ENCODE results near the gene ALG14. TPM values are rescaled to one million over a fixed set of nuclear protein-coding genes. Genes with fewer than 3 reads are reported as not detected.

Gene ALG14
- total and polyA plus RNA-seq, 2 of the 4 experiments (the other 2 are of a cell fraction), result 1.7 to 2.0 TPM

DNA sequence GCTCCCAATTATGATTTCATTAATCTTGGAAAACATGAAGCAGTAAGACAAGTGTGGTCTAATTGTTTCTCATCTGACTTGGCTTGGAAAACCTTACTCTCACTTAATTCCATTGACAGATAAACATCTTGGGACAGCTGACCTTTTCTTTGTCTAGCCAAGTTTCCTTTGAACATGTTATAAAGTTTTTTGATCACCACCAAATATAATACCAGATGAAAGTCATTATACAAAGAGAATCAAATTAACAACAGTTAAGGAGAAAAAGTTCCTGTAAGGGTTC is 50.2 kb downstream of the ALG14 start:
- peak overlapping the region; percentile 93 for H2BK5ac ChIP-seq (ENCODE audit: low read depth, low read length, poor library complexity, severe bottlenecking)
- H2BK20ac ChIP-seq (ENCODE audit: low read depth, low read length), result peak overlapping the region; percentile 90
- CTCF ChIA-PET, result interaction anchor here (0.5 to 1.5 kb wide), 3 partner anchors 19 to 100 kb away, joined by 3 to 4 read pairs (median 3); no protein-coding TSS in a partner anchor
- H2AK9ac ChIP-seq (replicated peaks; ENCODE audit: low read depth, low read length, poor library complexity), result no peak overlapping the region
- no peak overlapping the region for H2AFZ ChIP-seq (replicated peaks; ENCODE audit: low read length, poor library complexity)
- peak overlapping the region; percentile 83 for H3K23ac ChIP-seq (ENCODE audit: low read depth, low read length)
- H4K5ac ChIP-seq (ENCODE audit: low read depth, low read length), result peak overlapping the region; percentile 70
- peaks cover 5% of the 10 kb centered on the region for H3K9me1 ChIP-seq (ENCODE audit: insufficient read depth, low read length)
- H2BK120ac ChIP-seq (ENCODE audit: low read depth, low read length), result peak overlapping the region; percentile 75
- H3K56ac ChIP-seq (ENCODE audit: extremely low read depth, insufficient read depth, low read length), result peak overlapping the region; percentile 50; the same call in 1 of the 2 replicates
- no peak overlapping the region for H3K4me3 ChIP-seq (ENCODE audit: insufficient read depth, low read depth, low read length)
- peak overlapping the region; percentile 69; the same call in 2 of the 3 replicates for H2BK15ac ChIP-seq (ENCODE audit: low read depth, low read length)
- peaks cover 5 to 23% of the 10 kb centered on the region in 2 experiments; a peak in 3 of 4 replicates for H3K79me1 ChIP-seq (ENCODE audit: low read depth in 1 of 2, low read length in 2 of 2)
- ATAC-seq (ENCODE audit: low read depth), result no peak
- intact Hi-C loops (cut with micrococcal nuclease), result no loop called here
- H4K8ac ChIP-seq (ENCODE audit: low read depth in 2 of 2, low read length in 2 of 2), result peak overlapping the region; percentile 25 to 85; a peak in 3 of 4 replicates
- TF ChIP-seq SMC3 (IDR thresholded peaks at IDR 0.05; ENCODE audit: low read depth, low read length), result no peak
- TF ChIP-seq MAZ (IDR thresholded peaks at IDR 0.05; ENCODE audit: borderline replicate concordance, low read depth, low read length), result no peak
- TF ChIP-seq MAFK (IDR thresholded peaks at IDR 0.05; ENCODE audit: low read depth, low read length), result no peak
- TF ChIP-seq RCOR1 (IDR thresholded peaks at IDR 0.05; ENCODE audit: insufficient replicate concordance, low read length), result no peak
- no peak for TF ChIP-seq MXI1 (IDR thresholded peaks at IDR 0.05; ENCODE audit: borderline replicate concordance, low read depth, low read length)
- TF ChIP-seq FOS (IDR thresholded peaks at IDR 0.05; ENCODE audit: low read depth, low read length), result no peak
- no peak for TF ChIP-seq CHD1 (IDR thresholded peaks at IDR 0.05; ENCODE audit: low read depth, low read length)
- no peak for TF ChIP-seq ELK1 (IDR thresholded peaks at IDR 0.05; ENCODE audit: borderline replicate concordance, low read depth, low read length)
- TF ChIP-seq RFX5 (IDR thresholded peaks at IDR 0.05; ENCODE audit: low read depth, low read length), result no peak
- no peak for TF ChIP-seq CEBPB (IDR thresholded peaks at IDR 0.05; ENCODE audit: low read depth, low read length)
- TF ChIP-seq BHLHE40 (IDR thresholded peaks at IDR 0.05; ENCODE audit: low read depth, low read length), result no peak
- TF ChIP-seq RAD21 (IDR thresholded peaks at IDR 0.05; ENCODE audit: low read length), result no peak
- no peak for TF ChIP-seq POLR2A (IDR thresholded peaks at IDR 0.05; ENCODE audit: low read depth, low read length)
- TF ChIP-seq, protein P1, sequence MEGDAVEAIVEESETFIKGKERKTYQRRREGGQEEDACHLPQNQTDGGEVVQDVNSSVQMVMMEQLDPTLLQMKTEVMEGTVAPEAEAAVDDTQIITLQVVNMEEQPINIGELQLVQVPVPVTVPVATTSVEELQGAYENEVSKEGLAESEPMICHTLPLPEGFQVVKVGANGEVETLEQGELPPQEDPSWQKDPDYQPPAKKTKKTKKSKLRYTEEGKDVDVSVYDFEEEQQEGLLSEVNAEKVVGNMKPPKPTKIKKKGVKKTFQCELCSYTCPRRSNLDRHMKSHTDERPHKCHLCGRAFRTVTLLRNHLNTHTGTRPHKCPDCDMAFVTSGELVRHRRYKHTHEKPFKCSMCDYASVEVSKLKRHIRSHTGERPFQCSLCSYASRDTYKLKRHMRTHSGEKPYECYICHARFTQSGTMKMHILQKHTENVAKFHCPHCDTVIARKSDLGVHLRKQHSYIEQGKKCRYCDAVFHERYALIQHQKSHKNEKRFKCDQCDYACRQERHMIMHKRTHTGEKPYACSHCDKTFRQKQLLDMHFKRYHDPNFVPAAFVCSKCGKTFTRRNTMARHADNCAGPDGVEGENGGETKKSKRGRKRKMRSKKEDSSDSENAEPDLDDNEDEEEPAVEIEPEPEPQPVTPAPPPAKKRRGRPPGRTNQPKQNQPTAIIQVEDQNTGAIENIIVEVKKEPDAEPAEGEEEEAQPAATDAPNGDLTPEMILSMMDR (conservative IDR thresholded peaks at IDR 0.05; ENCODE audit: low read depth, low read length), result no peak
- TF ChIP-seq USF2 (IDR thresholded peaks at IDR 0.05; ENCODE audit: low read depth, low read length), result no peak
- no peak for TF ChIP-seq NFE2L2 (IDR thresholded peaks at IDR 0.05; ENCODE audit: low read depth, low read length)
- dilution Hi-C loops (cut with HindIII; ENCODE audit: low sequenced_read_pairs, unreplicated experiment), result no loop called here
- peak overlapping the region; percentile 94 for H3K4me2 ChIP-seq (ENCODE audit: low read depth, low read length)
- H3K27me3 ChIP-seq (ENCODE audit: control insufficient read depth, insufficient read depth, low read length), result no peaks in the 10 kb centered on the region
- H4K91ac ChIP-seq (ENCODE audit: insufficient read depth, low read depth, low read length), result peak overlapping the region; percentile 84
- POLR2A ChIA-PET (ENCODE audit: unreplicated experiment), result no interaction called here
- H3K4me1 ChIP-seq (ENCODE audit: control insufficient read depth, insufficient read depth, low read length), result peaks cover 20% of the 10 kb centered on the region
- no peak overlapping the region for H3K9ac ChIP-seq (ENCODE audit: low read depth, low read length)
- in situ Hi-C loops (cut with MboI; ENCODE audit: low sequenced_read_pairs), result no loop called here
- no peak for DNase-seq
- no peaks in the 10 kb centered on the region for H3K36me3 ChIP-seq (ENCODE audit: control insufficient read depth, insufficient read depth, low read length)
- no TSS peak for BruUV-seq (replicated peaks)
- H3K18ac ChIP-seq (ENCODE audit: low read depth, low read length), result peak overlapping the region; percentile 93
- peaks cover 3% of the 10 kb centered on the region; the same call in 1 of the 2 replicates for H3K9me3 ChIP-seq (ENCODE audit: control insufficient read depth, insufficient read depth, low read length)
- peak overlapping the region; percentile 85; the same call in 1 of the 2 replicates for H3K4ac ChIP-seq (ENCODE audit: low read depth, low read length)
- no peaks in the 10 kb centered on the region for H4K20me1 ChIP-seq (ENCODE audit: insufficient read depth, low read length)
- peak overlapping the region; percentile 85 for H3K14ac ChIP-seq (replicated peaks; ENCODE audit: low read depth, low read length)
- H3K27ac ChIP-seq (ENCODE audit: insufficient read depth, low read length), result no peak overlapping the region
- H2AK5ac ChIP-seq (ENCODE audit: low read depth, low read length), result 0 out of 2 replicates have a peak overlapping the region, but pooled peaks have one; percentile 61
